Vein endothelial cell (primary cell): ENCODE measurements around the gene RAB7B. TPM values are rescaled to one million over a fixed set of nuclear protein-coding genes. Genes with fewer than 3 reads are reported as not detected.

ENCODE experiments used
- total RNA-seq: library from RNA; depleted of rRNA; stranded (reverse); fragments of >200 nt; gene quantifications from 2 replicates; pipeline ENCODE4 v1.2.3, GENCODE V29; 2012

Gene RAB7B
- 0.10 TPM in 1 of 2 replicates, not detected in the other for total RNA-seq

GRCh38 chr1:206002871-206003801 lies at the start of gene RAB7B:
TSS of gene RAB7B (minus strand) at chr1:206003395. CDS start at chr1:205994135, 9,260 bp downstream.

GRCh38 chr1:206023695-206024094 lies 20.5 kb upstream of the RAB7B start, which contains the start of gene CTSE:
TSS of gene CTSE (minus strand) at chr1:206023895. CDS start at chr1:206023791, 104 bp downstream.

GRCh38 chr1:205943245-205943644 lies 60.0 kb downstream of the RAB7B start, which contains the start of gene SLC26A9:
TSS of gene SLC26A9 (minus strand) at chr1:205943456. CDS start at chr1:205935820, 7,636 bp downstream.

Other genes with a start within 250 kb of the RAB7B start
- gene RAB29, start 227.9 kb downstream of the RAB7B start, total RNA-seq, result 22.2 and 31.0 TPM in 2 replicates
- gene SLC41A1, start 190.2 kb downstream of the RAB7B start, total RNA-seq, result 11.1 and 23.4 TPM in 2 replicates
- gene PM20D1, start 153.3 kb downstream of the RAB7B start, total RNA-seq, result under 0.01 TPM in 1 of 2 replicates, not detected in the other
- gene SLC26A9, start 59.9 kb downstream of the RAB7B start, total RNA-seq, result under 0.01 TPM in 1 of 2 replicates, not detected in the other
- under 0.01 TPM in 1 of 2 replicates, not detected in the other for gene CTSE, start 20.5 kb upstream of the RAB7B start, total RNA-seq
- not detected in 2 replicates for gene RHEX, start 49.8 kb upstream of the RAB7B start, total RNA-seq
- gene AVPR1B, start 114.0 kb upstream of the RAB7B start, total RNA-seq, result not detected in 2 replicates
- gene FAM72A, start 199.4 kb upstream of the RAB7B start, total RNA-seq, result 1.6 and 5.1 TPM in 2 replicates
- 111 and 149 TPM in 2 replicates for gene SRGAP2, start 200.1 kb upstream of the RAB7B start, total RNA-seq